GM21619 (cell line): ENCODE results near the gene SLC6A3.
A peak's percentile ranks its signal among the peaks of the same experiment; 100 is the strongest.

Source experiments
- ATAC-seq: cut with Tn5 transposase; IDR thresholded peaks from one replicate; pipeline ENCODE4 v1.9.1; 2021; ENCODE audit not compliant: unreplicated experiment

Gene SLC6A3

GRCh38 chr5:1445313-1445688 is at the start of gene SLC6A3:
TSS of gene SLC6A3 (minus strand) at chr5:1445440. CDS start at chr5:1443197, 2,243 bp downstream.
- no peak for ATAC-seq

- no peak for ATAC-seq
Observed at GRCh38 chr5:1493941-1494340, 48.7 kb upstream of the SLC6A3 start.

- no peak for ATAC-seq
Observed at GRCh38 chr5:1493413-1493812, 48.2 kb upstream of the SLC6A3 start.

- no peak for ATAC-seq
Observed at GRCh38 chr5:1492757-1493156, 47.5 kb upstream of the SLC6A3 start.

- no peak for ATAC-seq
Observed at GRCh38 chr5:1490376-1490775, 45.1 kb upstream of the SLC6A3 start.

GRCh38 chr5:1489754-1490153 is 44.5 kb upstream of the SLC6A3 start:
- no peak for ATAC-seq

DNA sequence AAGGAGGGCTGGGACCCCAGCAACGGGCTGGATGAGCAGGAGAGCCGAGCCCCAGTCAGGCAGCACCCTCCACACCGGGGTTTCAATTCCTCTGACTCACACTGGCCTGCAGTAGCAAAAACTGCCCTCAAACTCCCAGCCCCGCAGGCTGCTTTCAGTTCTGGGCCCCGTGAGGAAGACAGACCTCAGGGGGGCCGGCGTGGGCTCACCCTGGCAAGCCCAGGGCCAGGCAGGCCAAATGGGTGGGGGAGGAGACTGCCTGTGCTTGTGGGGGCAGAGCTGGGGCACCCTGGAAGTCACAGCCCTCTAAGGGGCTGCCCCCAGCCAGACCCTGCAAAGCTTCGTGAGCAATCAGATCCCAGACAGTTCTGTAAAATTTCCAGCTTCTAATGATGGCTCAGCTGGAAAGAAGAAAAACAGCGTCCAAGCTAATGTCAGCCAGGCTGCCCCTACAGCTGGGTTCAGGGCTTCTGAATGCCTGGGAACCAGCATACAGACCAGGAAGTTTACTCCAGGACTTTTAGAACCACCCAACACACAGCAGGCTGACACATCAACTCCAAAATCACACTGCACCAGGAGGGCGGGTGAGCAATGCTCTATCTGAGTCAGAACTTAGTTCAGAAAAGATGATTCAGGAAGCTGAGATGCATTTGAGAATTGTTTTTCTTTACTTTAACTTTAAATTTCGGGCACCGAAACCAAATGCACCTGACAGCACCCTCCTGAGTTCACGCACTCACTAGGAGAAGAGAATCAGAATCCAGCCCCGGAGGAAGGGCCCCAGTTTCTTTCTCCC is 43.8 kb upstream of the SLC6A3 start:
- peak; percentile 45 for ATAC-seq

- ATAC-seq, result no peak
Observed at GRCh38 chr5:1487079-1487764, 42.0 kb upstream of the SLC6A3 start.

DNA sequence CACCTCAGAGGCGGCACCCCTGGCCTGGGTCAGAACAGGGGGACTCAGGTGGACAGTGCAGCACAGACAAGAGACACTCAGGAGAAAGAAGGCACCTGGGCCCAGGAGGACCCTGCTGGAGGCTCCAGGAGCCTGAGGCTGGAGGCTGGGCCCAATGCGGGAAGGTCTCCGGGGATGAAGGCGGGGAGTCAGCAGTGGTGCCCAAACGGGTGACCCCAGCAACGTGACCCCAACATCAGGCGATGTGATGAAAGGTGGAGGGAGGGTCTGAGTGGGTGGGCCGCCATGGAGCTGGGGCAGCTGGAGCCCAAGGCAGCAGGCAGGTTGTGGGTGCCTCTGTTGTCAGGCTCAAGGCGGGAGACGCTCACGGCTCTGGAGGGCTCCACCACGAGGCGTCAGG is 41.0 kb upstream of the SLC6A3 start:
- ATAC-seq, result no peak

DNA sequence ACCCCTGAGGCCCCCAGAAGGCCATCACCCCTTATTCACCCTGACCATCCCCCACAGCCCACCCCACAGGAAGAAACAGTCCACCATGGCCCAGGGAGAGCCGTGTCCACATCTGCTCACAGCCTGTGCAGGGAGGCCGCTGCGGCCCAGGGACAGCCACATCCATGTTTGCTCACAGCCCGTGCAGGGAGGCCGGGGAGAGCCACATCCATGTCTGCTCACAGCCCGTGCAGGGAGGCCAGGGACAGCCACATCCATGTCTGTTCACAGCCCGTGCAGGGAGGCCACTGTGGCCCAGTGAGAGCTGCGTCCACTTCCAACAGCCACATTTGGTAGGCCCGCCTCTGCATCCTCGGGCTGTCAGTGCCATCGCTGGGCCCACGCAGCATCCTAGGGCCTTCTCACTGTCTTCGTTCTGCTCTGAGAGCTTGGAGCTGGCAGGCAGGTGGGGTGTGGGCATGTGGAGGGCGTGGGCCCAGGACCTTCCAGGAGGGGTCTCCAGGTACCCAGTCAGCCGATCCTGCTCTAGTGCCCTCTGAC is 40.4 kb upstream of the SLC6A3 start:
- ATAC-seq, result no peak

DNA sequence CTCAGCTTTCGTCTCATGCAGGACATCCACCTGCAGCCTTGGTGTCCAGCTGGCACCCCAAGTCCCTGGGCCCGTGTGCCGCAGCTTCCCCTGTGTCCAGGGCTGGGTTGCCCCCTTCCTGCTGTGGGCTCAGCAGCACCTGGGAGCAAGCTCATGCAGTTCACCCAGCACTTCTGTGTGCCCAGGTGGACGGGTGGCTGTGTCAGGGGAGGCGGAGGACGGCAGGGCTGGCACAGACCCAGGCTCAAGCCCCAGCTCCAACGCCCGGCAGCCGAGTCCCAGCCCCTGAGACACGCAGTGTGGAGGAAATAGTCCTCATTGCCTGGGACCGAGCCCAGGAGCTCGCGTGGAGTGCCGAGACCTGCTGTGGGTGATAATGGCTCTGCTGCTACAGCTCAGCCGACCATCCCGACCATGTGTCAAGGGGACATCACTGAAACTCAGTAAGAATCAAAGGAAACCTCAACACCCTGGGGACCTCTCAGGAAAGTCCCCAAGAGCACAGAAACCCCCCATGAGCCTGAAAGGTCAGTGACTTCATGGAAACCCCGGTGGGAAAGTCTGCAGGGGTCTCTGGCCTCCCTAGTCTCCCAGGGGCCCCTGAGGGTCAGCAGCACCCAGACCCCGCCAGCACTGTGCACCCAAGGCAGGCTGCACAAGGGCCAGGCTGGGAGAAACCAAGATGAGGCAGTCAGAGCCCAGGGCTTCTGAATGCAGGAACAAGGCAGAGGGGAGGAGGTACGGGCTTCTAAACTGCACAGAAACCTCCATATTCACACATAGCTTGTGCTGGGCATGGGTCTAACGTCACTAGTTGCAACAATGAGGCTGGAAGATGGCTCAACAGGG is 39.7 kb upstream of the SLC6A3 start:
- ATAC-seq, result peak; percentile 52

GRCh38 chr5:1483856-1484729 is 38.9 kb upstream of the SLC6A3 start:
- ATAC-seq, result no peak

GRCh38 chr5:1483064-1483463 is 37.8 kb upstream of the SLC6A3 start:
- ATAC-seq, result no peak

DNA sequence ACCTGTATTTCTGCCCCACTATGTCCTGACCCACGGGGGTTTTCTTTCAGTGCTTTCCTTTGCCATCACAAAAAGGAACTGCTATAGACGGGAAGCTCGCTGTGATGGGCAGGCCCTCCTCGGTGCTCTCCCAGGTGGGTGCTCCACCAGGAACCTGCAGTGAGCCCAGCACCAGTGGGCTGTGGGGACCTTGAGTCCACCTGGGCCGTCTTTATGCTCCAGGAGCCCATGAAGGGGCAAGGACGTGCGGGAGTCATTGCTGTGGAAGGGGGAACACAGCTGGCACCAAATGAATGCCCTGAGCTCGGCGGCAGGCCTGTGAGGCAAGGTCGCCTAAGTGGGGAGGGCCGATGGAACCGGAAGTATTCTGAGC is 36.7 kb upstream of the SLC6A3 start:
- no peak for ATAC-seq

- ATAC-seq, result no peak
Observed at GRCh38 chr5:1481266-1481958, 36.2 kb upstream of the SLC6A3 start.

GRCh38 chr5:1480806-1481205 is 35.6 kb upstream of the SLC6A3 start:
- ATAC-seq, result no peak

DNA sequence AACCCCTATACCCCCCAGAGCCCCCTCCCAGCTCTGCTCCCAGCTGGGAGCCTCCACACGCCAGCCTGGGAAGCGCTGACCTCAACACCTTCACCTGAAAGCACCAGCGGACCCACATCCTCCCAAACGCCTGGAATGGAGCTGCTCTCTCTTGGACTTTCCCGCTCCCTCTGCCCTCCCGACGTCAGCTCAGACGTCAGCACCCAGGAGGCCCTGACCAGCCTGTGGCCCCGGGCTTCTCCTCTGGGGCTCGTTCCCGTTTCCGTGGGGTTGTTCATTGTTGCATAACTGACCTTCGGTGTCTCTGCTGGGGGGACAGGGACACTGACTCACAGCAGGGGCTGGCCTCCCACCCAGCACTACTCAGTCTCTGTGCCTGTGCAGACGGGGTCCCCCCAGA is 35.0 kb upstream of the SLC6A3 start:
- no peak for ATAC-seq

GRCh38 chr5:1479581-1480188 is 34.4 kb upstream of the SLC6A3 start:
- no peak for ATAC-seq

GRCh38 chr5:1479066-1479465 is 33.8 kb upstream of the SLC6A3 start:
- no peak for ATAC-seq
